HCEC 1CT (cell line): ENCODE data around the gene ADAM23.

Experiments used
- DNase-seq: peaks from one replicate; pipeline ENCODE4 v3.0.0-alpha.2; 2017

ADAM23 gene

DNA sequence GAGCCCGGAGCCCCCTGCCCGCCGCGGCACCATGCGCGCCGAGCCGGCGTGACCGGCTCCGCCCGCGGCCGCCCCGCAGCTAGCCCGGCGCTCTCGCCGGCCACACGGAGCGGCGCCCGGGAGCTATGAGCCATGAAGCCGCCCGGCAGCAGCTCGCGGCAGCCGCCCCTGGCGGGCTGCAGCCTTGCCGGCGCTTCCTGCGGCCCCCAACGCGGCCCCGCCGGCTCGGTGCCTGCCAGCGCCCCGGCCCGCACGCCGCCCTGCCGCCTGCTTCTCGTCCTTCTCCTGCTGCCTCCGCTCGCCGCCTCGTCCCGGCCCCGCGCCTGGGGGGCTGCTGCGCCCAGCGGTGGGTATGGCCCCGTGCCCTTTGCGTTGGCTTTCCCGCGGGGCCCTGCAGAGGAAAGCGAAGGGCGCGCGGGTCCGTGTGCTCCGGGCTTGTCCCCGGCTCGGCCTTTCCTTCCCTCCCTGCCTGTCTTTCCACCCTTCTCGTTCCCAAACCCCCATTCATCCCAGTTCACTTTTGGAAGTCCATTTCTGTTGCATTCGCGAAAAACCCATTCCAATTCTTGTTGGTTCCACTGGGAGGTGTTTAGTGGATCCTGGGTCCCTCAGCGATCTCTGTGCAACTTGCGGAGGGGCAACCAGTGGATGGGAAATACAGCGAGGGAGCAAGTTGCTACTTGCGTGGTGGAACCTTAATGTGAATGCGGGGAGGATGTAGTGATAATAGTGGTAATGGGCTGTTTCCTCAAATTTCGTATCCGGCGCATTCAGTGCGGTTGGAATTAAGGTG, 599 bp downstream of the ADAM23 start:
- no peak for DNase-seq

DNA sequence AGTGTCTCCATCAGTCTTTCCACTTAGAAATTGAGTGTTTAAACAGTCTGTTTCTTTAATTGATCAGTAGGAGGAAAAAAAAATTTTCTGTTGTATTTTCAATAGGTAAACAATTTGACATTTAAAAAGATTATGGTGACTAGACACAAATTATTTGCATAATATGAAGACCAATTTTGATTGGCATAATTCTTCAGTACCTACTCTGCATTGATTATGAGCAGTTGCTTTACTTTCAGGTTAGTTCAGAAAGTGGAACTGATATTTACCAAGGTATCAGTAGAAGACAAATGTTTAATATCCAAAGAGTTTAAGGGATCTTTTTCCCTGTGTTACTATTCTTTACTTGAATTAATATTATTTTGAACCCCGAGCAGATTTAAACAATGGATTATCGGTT, 2.6 kb downstream of the ADAM23 start:
- DNase-seq, result no peak

DNA sequence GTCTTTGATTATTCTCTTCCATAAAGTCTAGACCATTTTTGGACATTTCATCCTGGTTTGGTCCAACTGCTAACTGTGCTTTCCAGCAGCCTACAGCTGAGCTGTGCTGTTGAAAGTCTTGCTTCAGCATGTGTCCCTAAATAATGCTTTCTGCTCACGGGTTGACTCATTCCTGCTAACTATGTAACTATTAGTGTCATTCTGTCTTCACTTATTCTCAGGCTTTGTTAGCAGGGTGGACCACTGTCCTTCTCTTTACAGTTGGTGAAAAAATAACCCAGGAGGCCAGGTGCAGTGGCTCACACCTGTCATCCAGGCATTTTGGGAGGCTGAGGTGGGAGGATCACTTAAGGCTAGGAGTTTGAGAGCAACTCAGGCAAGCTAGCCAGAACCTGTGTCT, 8.9 kb downstream of the ADAM23 start:
- DNase-seq, result no peak

DNA sequence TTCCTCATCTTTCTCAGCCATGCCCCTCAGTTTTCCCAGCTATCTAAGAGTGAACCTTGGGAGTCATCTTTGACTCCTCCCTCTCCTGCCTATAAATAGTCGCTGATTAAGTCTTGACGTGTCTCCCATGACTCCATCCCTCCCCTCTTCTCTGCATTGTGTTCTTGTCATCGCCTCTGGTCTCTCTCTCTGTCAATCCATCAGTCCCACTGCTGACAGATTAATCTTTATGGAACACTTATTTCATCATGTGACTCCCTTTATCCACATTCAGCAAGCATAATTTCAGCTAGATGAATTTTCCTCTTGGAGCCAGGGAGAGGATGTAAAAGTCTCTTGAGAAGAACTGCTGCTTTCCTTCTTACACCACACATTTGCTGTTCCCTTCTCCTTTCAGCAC, 9.4 kb downstream of the ADAM23 start:
- no peak for DNase-seq

DNA sequence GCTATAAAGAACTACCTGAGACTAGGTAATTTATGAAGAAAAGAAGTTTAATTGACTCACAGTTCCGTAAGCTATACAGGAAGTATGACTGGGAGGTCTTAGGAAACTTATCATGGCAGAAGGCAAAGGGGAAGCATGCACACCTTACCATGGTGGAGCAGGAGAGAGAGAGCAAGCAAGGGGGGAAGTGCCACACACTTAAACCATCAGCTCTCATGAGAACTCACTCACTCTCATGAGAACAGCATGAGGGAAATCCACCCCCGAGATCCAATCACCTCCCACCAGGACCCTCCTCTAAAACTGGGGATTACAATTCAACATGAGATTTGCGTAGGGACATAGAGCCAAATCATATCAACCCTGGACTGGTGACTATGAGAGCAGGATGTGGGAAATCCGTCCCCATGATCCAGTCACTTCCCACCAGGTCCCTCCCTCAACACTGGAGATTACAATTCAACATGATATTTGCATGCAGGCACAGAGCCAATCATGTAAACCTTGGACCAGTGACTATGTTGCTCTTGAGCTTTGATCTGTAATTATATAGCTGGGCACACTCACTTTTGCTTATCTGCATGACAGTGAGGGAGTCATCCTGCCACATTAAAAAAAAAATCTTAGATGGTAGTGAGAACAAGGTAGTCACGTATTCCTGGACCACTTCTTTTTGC, 12.9 kb downstream of the ADAM23 start:
- DNase-seq, result no peak

DNA sequence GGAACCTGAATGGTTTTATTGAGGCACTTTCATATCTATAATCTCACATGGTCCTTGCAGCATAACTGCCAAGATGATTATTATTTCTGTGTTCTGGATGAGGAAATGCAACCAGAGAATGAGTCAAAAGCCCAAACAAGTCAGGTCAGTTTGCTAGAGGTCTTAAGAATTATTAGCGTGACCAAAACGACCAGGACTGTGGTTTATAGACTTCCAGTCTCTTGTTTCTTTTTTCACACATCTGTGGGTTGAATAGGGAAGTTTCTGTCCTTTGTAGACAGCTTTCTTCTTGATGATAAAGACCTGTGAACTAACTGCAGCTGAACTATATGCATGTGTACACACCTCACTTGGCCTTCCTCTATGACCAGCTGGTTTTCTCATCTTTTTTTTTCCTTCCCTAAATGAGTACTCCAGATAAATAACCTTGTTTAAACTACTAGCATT, 13.9 kb downstream of the ADAM23 start:
- DNase-seq, result no peak

DNA sequence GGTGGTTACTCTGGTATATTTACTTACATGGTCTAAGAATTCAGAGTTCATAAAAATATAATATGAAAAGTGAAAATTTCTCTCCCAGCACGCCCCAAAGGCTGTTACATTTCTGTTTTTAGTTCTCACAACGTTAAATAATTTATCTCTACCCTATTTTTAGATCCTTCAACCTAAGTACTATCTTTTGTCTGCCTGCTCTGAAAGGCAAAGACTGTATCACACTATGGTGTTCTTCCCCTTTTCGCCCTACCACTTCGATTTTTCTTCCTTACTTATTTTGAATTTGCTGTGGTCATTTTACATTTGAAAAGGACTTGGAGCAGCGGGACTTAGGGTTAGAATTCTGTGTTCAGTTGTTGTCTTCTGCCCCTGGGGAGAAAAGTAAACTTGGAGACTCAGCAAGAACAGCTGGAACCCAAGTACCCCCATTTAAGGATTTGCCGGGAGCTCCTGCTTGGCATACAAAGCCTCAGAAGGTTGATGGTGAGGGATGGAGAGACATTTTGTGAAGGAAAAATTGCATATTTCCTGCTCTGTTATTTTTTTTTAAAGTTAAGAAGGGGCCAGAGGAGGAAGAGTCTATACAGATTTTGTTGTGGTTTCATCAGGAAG, 19.0 kb downstream of the ADAM23 start:
- DNase-seq, result no peak

DNA sequence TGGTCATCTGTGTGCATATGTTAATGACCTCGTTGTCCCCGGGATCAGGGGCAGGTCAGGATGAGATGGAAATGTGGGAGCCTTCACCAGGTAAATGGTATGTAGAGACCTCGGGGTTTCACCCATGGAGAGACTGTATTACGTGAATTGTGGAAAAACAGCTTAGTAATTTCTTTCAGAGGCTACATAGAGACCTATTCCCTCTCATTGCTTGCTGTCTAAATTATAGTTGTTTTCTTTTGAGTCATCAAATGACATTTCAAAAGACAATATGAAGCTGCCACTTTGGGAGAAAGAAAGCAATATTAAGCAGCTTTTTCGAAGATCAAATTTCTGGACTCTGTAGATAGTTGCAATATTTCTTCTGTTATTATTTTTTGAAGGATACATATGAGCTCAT, 20.4 kb downstream of the ADAM23 start:
- no peak for DNase-seq

DNA sequence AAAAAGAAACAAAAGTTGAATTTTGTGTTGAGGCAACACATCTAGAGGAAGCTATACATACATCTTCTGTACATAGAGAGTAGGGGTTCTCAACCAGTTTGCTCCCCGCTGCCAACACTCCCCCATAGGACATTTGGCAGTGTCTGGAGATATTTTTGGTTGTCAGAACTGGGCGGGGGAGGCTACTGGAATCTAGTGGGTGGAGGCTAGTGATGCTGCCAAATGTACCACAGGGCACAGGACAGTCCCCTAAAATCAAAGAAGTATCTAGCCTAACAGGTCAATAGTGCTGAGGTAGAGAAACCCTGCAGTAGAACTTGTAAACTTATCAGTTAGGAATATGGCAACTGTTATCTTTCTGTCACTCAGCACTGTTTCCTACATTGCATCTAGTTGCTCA, 21.3 kb downstream of the ADAM23 start:
- no peak for DNase-seq

DNA sequence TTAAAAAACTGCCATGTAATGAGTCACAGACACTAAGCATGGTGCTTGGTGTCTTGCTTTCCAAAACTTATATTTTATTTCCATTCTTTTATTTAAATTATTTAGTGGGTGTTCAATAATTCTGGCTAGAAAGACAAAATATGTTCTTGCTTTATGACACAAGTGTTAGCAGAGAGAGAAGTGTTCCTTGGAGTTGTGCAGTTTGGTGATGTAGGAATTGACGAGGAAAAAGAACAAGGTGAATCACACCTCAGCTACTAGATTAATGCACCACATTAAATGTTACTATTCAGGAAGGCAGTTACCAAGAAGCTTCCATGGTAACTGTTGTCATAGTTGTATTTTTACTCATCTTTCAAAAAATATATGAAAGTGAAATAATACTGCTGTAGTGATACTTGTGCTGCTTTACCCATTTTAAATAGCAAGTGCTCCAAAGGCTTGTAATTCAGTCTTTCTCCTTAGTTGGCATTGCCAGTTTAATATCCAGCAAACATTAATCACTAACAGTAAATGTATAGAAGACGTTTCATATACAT, 28.3 kb downstream of the ADAM23 start:
- DNase-seq, result no peak

DNA sequence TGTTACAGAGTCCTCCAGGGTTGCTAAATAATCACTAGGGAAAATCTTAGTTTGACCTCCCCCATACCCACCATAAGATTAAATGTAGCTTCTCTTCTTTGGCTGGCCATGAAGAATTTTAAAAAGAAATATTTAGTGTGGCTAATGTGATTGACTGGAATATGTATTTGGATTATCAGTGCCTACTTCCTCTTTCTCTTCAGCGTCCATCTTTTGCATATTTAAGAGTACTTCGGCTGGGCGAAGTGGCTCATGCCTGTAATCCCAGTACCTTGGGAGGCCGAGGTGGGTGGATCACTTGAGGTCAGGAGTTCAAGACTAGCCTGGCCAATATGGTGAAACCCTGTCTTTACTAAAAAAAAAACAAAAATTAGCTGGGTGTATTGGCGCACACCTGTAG, 28.8 kb downstream of the ADAM23 start:
- DNase-seq, result no peak

DNA sequence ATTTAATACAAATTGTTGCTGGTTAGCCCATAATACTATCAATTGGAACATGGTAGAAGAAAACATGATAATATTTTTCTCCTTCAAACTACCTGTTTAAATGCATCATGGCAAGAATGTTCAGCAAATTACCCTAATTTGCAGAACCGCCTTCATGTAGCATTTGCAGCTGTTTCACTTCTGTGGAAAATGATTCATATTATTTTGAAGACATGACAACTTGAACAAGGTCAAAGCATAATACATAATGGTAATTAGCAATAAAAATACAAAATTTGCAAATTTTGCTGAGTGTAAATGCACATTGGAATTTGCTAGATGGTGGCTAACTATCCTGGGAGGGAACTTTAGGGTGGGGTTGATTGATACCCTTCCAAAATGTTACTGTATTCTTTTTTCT, 30.8 kb downstream of the ADAM23 start:
- DNase-seq, result no peak

DNA sequence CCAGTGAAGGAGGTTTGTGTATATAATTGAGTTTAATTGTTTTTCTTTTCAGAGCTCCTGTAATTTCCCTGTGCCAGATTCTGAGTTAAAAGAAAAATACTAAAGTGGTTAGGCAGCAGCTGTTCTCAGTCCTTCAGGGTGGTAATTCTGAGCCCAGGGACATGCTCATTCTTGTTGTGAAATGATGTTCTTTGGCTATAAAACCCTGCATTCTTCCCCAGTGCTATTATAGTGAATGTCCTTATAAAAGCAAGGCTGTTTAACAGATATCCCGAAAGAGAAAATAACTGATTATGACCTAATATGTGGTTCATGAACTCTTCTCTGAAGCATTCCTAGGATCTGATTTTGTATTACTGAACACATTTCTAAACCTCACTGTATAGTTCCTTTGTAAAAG, 34.0 kb downstream of the ADAM23 start:
- DNase-seq, result no peak

DNA sequence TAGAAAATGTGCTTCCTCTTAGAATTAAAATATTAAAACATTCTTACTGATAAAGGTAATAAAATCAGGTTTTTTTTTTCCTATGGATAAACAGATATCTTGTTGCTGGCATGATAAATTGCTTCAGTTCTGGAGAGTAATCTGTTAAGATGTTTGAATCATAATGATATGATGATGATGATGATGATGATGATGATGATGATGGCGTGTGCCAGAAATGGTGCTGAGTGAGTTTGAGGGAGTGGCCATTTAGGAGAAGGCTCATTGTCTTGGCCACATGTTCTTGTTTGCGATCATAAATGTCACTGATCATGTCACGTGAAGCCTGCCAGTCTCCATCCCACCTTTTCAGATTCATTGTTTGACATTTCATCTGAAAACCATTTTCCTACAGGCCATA, 35.0 kb downstream of the ADAM23 start:
- DNase-seq, result no peak

DNA sequence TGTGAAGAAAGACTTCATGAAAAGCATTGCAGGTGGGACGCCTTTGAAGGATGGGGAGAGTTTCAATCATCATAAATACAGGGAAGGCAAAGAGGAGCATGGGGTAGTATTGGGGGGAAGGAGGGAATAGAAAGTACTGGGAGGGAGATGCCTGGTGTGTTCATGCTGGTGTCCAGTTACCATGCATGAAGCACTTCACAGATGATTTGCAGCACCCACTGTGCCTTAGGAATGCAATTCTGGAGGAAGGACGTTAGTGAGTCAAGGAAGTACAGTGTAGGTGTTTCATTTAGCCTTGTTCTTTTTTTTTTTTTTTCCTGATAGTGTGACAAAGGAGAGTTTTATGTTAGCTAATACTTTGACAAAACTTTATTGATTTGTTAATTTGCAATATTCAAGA, 36.8 kb downstream of the ADAM23 start:
- no peak for DNase-seq

DNA sequence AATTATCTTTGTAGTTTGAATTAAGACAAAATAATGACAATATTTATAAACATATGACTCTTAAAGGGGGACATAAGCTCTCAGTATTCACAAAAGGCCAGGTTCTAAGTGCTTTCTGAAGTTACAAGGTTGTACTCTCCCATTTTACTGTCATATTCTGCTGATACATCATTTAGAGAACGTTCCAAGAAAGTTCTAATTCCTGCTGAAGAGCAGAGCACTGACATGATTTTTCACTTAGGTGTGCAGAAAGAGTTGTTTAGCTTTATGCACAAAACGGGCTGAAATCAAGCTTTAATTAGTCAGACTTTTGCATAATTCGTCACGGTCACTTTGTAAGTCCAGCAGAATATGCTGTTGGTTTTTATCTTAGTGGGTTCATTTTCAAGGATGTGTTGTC, 37.3 kb downstream of the ADAM23 start:
- DNase-seq, result no peak

DNA sequence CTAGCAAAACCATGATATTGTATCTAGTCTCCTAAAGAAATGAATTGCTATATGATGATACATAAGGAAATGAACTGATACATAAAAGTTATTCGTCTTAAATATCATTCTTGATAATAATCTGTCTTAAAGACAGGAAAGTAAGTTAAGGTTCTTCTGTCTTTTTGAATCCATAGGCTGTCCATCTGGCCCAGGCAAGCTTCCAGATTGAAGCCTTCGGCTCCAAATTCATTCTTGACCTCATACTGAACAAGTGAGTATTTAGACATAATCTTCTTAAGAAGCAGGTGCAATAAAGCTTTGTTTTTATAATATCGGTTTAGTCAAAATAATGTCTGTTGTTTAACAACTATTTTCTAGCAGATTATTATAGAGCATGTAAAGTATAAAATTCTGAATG, 37.7 kb downstream of the ADAM23 start:
- DNase-seq, result no peak

DNA sequence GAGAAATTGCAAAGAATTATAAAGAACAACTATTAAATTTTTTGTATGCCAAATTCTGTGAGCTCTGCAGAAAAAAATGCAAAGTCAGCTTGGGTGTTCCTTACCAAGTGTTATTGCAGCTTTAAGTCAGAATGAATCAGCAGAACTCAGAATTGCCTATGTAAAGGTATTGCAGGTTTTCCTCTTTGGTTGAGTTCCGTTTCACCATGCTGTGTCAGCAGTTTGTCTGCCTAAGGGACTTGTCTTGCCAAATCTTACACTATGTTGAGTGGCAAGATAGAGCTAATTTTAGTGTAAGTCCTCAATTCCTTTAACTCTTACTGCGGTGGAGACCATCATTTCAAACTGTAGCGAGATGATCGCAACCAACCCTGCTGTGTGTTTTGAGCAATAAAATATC, 38.8 kb downstream of the ADAM23 start:
- DNase-seq, result no peak

DNA sequence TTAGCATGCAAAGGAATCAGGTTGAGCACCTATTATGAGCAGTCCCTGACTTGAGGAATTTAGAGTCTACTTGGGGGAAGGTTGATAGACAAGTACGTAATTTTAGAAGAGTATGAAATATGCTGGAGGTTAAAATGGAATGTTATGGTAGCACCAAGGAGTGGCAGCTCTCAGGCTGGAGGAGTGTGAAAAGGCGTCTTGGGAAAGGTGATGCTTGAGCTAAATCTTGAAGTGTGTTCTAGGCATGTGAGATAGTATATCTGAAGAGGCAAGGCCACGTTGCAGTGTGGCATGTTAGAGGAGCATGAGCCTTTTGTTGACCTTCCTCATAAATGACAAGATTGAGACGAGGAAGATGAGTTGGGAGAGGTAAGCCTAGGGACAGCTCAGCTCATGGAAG, 39.3 kb downstream of the ADAM23 start:
- no peak for DNase-seq

DNA sequence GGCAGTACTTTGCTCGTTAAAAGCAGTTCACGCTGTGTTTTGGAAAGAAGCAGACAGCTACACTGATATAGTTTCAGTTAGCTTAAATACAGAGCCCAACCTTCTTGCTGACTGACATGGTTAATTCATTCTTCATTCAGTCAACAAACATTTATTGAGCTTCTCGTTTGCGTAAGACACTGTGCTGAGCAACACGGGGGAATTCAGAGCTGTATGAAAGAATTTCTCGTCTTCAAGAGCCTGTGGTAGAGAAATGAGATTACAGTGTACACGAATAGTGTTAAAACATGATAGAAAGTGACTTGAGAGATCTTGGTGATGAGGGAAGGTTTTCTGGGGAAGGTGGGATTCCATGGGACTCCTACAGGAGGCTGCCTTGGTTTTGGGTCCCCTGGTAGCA, 44.7 kb downstream of the ADAM23 start:
- no peak for DNase-seq

DNA sequence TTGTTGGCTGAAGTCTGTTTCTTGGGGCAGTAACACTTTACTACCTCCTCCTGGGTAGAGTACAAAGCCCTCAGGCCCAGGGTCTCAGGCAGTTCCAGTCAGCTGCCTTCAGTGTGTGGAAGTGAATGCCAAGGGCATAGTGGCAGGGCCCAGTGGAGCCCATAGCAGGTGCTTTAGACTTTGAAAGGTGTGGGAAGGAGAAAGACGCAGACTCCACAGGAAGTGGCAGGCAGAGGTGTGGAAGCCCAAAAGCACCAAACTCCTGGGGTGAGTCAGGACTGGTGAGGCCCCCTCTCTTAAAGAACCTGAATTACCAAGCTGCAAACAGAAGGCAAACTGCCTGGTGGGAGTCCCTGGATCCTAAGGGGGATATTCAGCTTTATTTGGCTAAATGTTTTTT, 45.3 kb downstream of the ADAM23 start:
- DNase-seq, result no peak

DNA sequence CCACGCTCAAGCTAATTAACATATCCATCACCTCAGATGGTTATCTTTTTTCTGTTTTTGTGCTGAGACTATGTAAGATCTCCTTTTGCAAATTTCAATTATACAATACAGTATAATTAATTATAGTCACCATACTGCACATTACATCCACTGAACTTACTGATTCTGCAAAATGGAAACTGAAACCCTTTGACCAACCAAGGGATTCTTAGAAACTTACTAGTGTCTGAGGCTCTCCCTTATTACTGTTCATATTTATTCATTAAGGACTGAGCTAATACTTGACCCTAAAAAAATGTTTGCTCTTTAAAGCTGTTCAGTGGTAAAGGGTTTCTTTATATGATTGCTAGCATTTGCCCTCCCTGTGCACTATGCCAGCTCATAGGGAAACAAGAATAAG, 50.7 kb downstream of the ADAM23 start:
- no peak for DNase-seq

DNA sequence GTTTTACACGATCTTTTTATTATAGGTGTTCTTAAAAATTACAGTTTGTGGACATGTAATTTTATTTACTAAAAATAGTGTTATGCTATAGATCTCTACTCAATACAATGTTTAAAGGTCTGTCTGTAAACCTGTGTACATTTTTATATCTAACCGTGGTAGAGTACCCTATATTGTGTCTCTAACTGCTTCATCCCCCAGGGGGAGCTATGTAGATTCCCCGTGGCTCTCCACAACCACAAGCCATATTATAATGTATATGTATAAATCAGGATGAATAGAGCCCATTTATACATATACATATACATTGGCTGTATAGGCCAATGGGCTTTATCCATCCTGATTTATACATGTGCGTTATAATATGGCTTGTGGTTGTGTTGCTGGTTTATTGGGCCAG, 59.4 kb downstream of the ADAM23 start:
- DNase-seq, result no peak

DNA sequence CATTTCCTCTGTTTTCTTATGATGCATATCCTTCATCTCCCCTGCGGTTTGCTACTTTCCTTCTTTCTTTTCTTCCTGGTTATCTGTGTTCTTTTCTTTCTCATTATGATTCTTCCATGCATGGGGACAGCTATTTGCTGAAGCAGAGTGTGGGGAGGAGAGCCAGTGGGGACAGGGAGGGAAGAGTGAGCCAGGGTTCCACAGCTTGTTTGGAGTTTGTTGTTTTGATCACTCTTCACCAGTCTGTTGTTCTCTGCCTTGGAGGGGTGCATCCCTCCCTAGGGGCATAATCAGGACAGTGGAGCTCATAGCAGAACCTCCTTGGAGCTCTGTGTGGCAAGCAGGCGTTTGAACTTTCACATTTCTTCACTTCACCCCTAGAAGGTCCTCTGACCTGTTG, 68.0 kb downstream of the ADAM23 start:
- no peak for DNase-seq
